Sigmoid colon (tissue), 7 donors: ENCODE data around the gene MAN2A2. TPM values are rescaled to one million over a fixed set of nuclear protein-coding genes. Genes with fewer than 3 reads are reported as not detected.

ENCODE experiments used
- DNase-seq: peaks from one replicate; pipeline ENCODE4 v3.0.0-alpha.2; 2019
- H3K27ac ChIP-seq, 4 donors: fragments of 200-600 bp; sonication (generic); one replicate each; pipeline ENCODE4 v1.5.1; 2016 to 2019; ENCODE audit warnings: mild to moderate bottlenecking in 1 of 4
- H3K27me3 ChIP-seq, 3 donors: fragments of 200-600 bp; sonication (generic); one replicate each; pipeline ENCODE4 v1.5.1; 2019; ENCODE audit warnings: mild to moderate bottlenecking in 1 of 3
- H3K36me3 ChIP-seq, 4 donors: fragments of 200-600 bp; sonication (generic); one replicate each; pipeline ENCODE4 v1.5.1; 2016 to 2019
- H3K4me1 ChIP-seq, 4 donors: fragments of 200-600 bp; sonication (generic); one replicate each; pipeline ENCODE4 v1.5.1; 2017 to 2019
- H3K4me3 ChIP-seq, 4 donors: fragments of 200-600 bp; sonication (generic); one replicate each; pipeline ENCODE4 v1.5.1; 2017 to 2019; ENCODE audit warnings: mild to moderate bottlenecking in 2 of 4, moderate library complexity in 1 of 4
- H3K9me3 ChIP-seq, 4 donors: fragments of 200-600 bp in 3 of 4; sonication (generic) in 3 of 4; one replicate each; pipeline versions ENCODE4 v1.5.1 to v1.6.1; 2013 to 2019
- CTCF ChIP-seq, 4 experiments: fragments of 450-650 bp in 3 of 4; fragments of 200-600 bp in 1 of 4; IDR thresholded peaks; one replicate each; pipeline ENCODE4 v1.5.1; 2016 to 2019; ENCODE audit warnings: antibody characterized with exemption in 4 of 4, mild to moderate bottlenecking in 3 of 4, moderate library complexity in 2 of 4
- EP300 ChIP-seq, 4 donors: sonication (generic); formaldehyde crosslinking; IDR thresholded peaks; one replicate each; pipeline ENCODE4 v1.6.1; 2017; ENCODE audit warnings: antibody characterized with exemption in 4 of 4
- POLR2A ChIP-seq, 2 donors: fragments of 450-650 bp; IDR thresholded peaks; one replicate each; pipeline ENCODE4 v1.6.1; 2016; ENCODE audit warnings: antibody characterized with exemption in 2 of 2, mild to moderate bottlenecking in 2 of 2, moderate library complexity in 2 of 2
- POLR2AphosphoS5 ChIP-seq, 4 donors: sonication (generic); formaldehyde crosslinking; IDR thresholded peaks; one replicate each; pipeline ENCODE4 v1.6.1; 2017; ENCODE audit warnings: antibody characterized with exemption in 4 of 4
- WGBS, 2 donors: extraction: QIAGEN DNeasy Blood & Tissue Kit; methylation state at CpG; one replicate each; pipeline ENCODE4 v1.1.7; 2013; 5-methylcytosine and 5-hydroxymethylcytosine counted together
- intact Hi-C: fragments of 100-400 bp; cut with DNase I; formaldehyde crosslinking; loops from one replicate; pipeline ENCODE4 v1.15.1; 2023
- polyA plus RNA-seq, 3 donors: library from polyadenylated mRNA; stranded (reverse); fragments of 200-250 nt; gene quantifications; one replicate each; pipeline ENCODE4 v1.2.3, GENCODE V29; 2013
- total RNA-seq, 4 donors: library from RNA; depleted of rRNA; stranded (reverse); fragments of >200 nt; gene quantifications; one replicate each; pipeline ENCODE4 v1.1.0, GENCODE V29; 2016
- donor health status: healthy with polysubstance abuse.
- donor health status: Bipolar disorder and iron deficiency.
- donor health status: healthy.

The MAN2A2 gene
- total and polyA plus RNA-seq, 7 donors = 3.7 to 57.6 (median 31.0) TPM

DNA sequence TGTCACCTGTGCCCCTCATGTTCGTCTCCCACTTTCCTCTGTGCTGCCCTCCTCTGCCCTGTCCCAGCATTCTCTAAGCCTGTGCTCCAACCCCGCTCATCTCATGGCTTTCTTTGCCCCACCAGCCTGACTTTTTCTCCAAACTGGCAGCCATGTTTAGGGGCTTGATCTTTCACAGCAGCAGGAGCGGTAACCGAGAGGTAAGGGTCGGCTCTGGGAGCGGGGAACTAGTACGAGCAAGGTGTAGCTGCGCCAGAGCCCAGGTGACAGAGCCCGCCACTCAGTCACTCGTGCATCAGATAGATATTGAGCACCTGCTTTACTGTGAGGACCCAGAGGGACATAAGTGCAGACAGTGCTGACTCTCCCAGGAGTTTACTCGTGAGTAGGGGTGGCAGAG is 13.4 kb downstream of the MAN2A2 start:
- H3K27ac ChIP-seq = peak overlapping the region in 1 of 4 donors; percentile 23
- WGBS, 2 donors = 87 to 92% methylated on average over 11 of the region's 11 CpGs
- no peak for DNase-seq
- peaks cover 49 to 100% (median 81%) of the 10 kb centered on the region in 4 donors for H3K36me3 ChIP-seq
- intact Hi-C loops = no loop called here
- H3K4me3 ChIP-seq = no peak overlapping the region
- peaks cover 0 to 5% (median 0%) of the 10 kb centered on the region in 4 donors for H3K4me1 ChIP-seq
- H3K27me3 ChIP-seq = no peaks in the 10 kb centered on the region
- TF ChIP-seq POLR2AphosphoS5 (IDR thresholded peaks at IDR 0.05) = no peak
- TF ChIP-seq POLR2A (IDR thresholded peaks at IDR 0.05) = no peak
- TF ChIP-seq CTCF (IDR thresholded peaks at IDR 0.05) = no peak
- no peak for TF ChIP-seq EP300 (IDR thresholded peaks at IDR 0.05)
- H3K9me3 ChIP-seq = no peaks in the 10 kb centered on the region

DNA sequence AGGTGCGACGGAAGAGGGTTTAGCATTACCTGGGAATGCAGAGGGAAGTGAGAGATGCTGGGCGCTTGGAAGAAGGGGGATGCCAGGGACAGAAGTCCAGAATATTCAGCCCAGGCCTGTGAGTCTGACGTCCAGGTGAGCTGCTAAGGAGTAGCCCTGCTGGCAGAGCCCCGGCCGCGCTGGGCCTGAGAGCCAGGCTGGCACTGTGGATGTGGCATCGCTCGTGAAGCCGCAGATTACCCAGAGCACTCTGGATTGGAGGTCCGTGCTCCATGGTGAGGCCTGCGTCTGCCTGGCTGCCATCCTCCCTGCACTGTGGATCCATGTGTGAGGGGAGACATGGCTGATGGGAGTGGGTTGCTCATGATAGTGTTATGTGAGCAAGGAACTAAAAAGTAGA is 14.5 kb downstream of the MAN2A2 start:
- Histone ChIP-seq H3K36me3 (peaks cover 38 to 89% (median 71%) of the 10 kb centered on the region in 4 donors), H3K27me3 (no peaks in the 10 kb centered on the region), H3K4me1 (peaks cover 0 to 5% (median 0%) of the 10 kb centered on the region in 4 donors), H3K4me3 (no peak overlapping the region), H3K27ac (no peak overlapping the region), H3K9me3 (no peaks in the 10 kb centered on the region)
- no peak for DNase-seq
- intact Hi-C loops = no loop called here
- 96 to 97% methylated on average over 12 of the region's 12 CpGs for WGBS, 2 donors
- TF ChIP-seq POLR2A (IDR thresholded peaks at IDR 0.05) (no peak), CTCF (IDR thresholded peaks at IDR 0.05) (no peak), EP300 (IDR thresholded peaks at IDR 0.05) (no peak), POLR2AphosphoS5 (IDR thresholded peaks at IDR 0.05) (no peak)

- 97 to 98% methylated on average over 23 of the region's 23 CpGs for WGBS, 2 donors
- no peak for DNase-seq
- TF ChIP-seq POLR2AphosphoS5 (IDR thresholded peaks at IDR 0.05) (no peak), EP300 (IDR thresholded peaks at IDR 0.05) (no peak), POLR2A (IDR thresholded peaks at IDR 0.05) (no peak), CTCF (IDR thresholded peaks at IDR 0.05) (no peak)
- intact Hi-C loops = no loop called here
- H3K27me3 ChIP-seq = no peaks in the 10 kb centered on the region
- no peak overlapping the region for H3K27ac ChIP-seq
- H3K36me3 ChIP-seq = peaks cover 31 to 82% (median 64%) of the 10 kb centered on the region in 4 donors
- no peak overlapping the region for H3K4me3 ChIP-seq
- no peaks in the 10 kb centered on the region for H3K9me3 ChIP-seq
- H3K4me1 ChIP-seq = peaks cover 0 to 5% (median 0%) of the 10 kb centered on the region in 4 donors
Measured at GRCh38 chr15:90918034-90918788, 15.1 kb downstream of the MAN2A2 start.

DNA sequence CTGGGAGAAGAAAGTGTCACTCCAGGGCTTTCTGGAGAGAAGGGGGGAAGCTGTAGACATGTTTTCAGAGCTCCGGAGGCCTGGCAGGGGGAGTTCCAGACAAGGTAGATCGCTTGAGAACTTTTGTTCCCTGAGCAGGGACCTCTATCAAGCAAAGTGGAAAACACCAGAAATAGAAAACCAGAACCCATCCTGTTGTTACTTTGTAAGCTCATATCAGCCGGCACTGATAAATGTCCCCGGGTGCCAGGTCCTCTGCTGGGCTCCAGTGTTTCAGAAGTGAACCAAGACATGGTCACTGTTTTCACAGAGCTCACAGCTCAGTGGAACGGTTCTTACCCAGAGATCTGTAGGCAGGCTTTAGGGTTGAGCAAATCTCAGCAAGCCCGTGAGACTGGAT is 15.7 kb downstream of the MAN2A2 start:
- no peak overlapping the region for H3K4me3 ChIP-seq
- no peaks in the 10 kb centered on the region for H3K27me3 ChIP-seq
- peaks cover 0 to 5% (median 0%) of the 10 kb centered on the region in 4 donors for H3K4me1 ChIP-seq
- no peaks in the 10 kb centered on the region for H3K9me3 ChIP-seq
- DNase-seq = no peak
- TF ChIP-seq EP300 (IDR thresholded peaks at IDR 0.05) = no peak
- no peak for TF ChIP-seq CTCF (IDR thresholded peaks at IDR 0.05)
- no peak for TF ChIP-seq POLR2AphosphoS5 (IDR thresholded peaks at IDR 0.05)
- no peak for TF ChIP-seq POLR2A (IDR thresholded peaks at IDR 0.05)
- WGBS, 2 donors = 94 to 96% methylated on average over 6 of the region's 6 CpGs
- no peak overlapping the region for H3K27ac ChIP-seq
- peaks cover 25 to 76% (median 58%) of the 10 kb centered on the region in 4 donors for H3K36me3 ChIP-seq
- intact Hi-C loops = no loop called here
